Left lung (tissue), 10 donors: Measurements from ENCODE around the gene STARD3NL. TPM values are rescaled to one million over a fixed set of nuclear protein-coding genes. Genes with fewer than 3 reads are reported as not detected.
A peak's percentile ranks its signal among the peaks of the same experiment; 100 is the strongest.

ENCODE experiments used
- ATAC-seq: fragments of 200-7000 bp; cut with Tn5 transposase; one replicate; pipeline ENCODE4 v1.9.1; 2020; ENCODE audit warnings: moderate library complexity
- DNase-seq, 4 donors: peaks; one replicate each; pipeline ENCODE4 v3.0.0-alpha.2; 2013 to 2020
- H3K27ac ChIP-seq, 2 donors: fragments of 200-600 bp; sonication (generic) in 1 of 2; one replicate each; pipeline versions ENCODE4 v1.5.0 to v1.8.0; 2020 to 2021
- H3K27me3 ChIP-seq, 2 donors: fragments of 200-600 bp; sonication (generic) in 1 of 2; one replicate each; pipeline versions ENCODE4 v1.5.0 to v1.8.0; 2020 to 2021
- H3K36me3 ChIP-seq, 2 donors: fragments of 200-600 bp; sonication (generic) in 1 of 2; one replicate each; pipeline versions ENCODE4 v1.5.0 to v1.8.0; 2020 to 2021
- H3K4me1 ChIP-seq, 2 donors: fragments of 200-600 bp; one replicate each; pipeline ENCODE4 v1.8.0; 2021
- H3K4me3 ChIP-seq, 2 donors: fragments of 200-600 bp; sonication (generic) in 1 of 2; one replicate each; pipeline versions ENCODE4 v1.5.0 to v1.8.0; 2020 to 2021; ENCODE audit warnings: mild to moderate bottlenecking in 1 of 2
- H3K9me3 ChIP-seq, 2 donors: fragments of 200-600 bp; sonication (generic) in 1 of 2; one replicate each; pipeline versions ENCODE4 v1.5.0 to v1.8.0; 2020 to 2021
- intact Hi-C, 2 donors: fragments of 100-400 bp; cut with DNase I; formaldehyde crosslinking; loops; one replicate each; pipeline versions ENCODE4 v1.11.2 to v1.14.2; 2022
- polyA plus RNA-seq, 6 donors: library from polyadenylated mRNA; unstranded; fragments of 120-200 nt; gene quantifications; one replicate each; pipeline ENCODE4 v1.2.1, GENCODE V29; 2013; ENCODE audit not compliant: insufficient read length in 6 of 6
- total RNA-seq, 2 donors: library from RNA; stranded (reverse); fragmentation: NEBNext Ultra II Directional; extraction: Animal tissue kit (Norgen Biotek cat#: 25700); gene quantifications; one replicate each; pipeline ENCODE4 v1.2.1, GENCODE V29; 2021
- TF ChIP-seq, protein P1 (sequence below), 2 donors: fragments of 200-600 bp; sonication (generic) in 1 of 2; IDR thresholded peaks; one replicate each; pipeline versions ENCODE4 v1.5.0 to v1.8.0; 2021; ENCODE audit warnings: antibody characterized with exemption in 2 of 2
- donor health status: DM: no; HTN: yes; CAD: no.
- donor health status: DM: no; HTN: no; CAD: no.

The STARD3NL gene
- total and polyA plus RNA-seq, 8 donors: 52.6 to 63.9 (median 56.3) TPM

DNA sequence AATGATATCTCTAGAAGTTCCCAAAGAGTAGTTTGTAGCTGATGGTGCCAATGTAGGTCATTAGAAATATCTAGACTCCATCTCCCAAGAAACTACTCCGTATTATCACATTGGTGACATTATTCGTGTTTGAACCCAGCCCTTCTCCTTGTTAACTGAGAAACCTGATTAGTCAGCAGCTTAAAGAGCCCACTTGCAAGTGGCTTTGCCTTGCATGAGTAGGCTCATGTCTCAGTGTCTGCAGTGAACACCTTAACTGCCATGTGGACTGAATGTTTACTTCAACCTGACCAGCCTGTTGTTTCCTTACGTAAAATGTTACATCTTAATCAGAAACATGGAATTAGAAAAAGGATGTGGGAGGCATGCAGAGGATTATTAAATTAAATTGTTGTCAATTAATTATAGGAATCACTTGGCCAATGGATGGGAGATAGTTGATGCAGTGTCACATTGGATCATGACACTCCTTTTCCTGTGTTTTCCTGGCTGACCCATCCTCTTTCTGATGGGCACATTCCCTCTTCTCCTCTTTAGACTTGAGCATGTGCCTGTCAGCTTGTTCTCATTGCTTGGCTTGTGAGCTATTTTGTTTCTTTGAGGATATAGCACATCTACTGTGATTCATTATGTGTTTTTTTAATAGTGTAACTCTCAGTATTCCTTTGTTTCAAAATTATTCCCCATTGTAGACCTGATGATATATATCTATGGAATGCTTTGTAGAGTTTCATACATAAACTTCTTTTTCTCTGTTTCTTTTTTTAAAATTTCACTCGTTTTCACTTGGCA is 18.0 kb downstream of the STARD3NL start:
- Histone ChIP-seq H3K36me3 (no peaks in the 10 kb centered on the region), H3K27me3 (no peaks in the 10 kb centered on the region), H3K4me1 (peaks cover 18 to 43% of the 10 kb centered on the region in 2 donors), H3K27ac (peak overlapping the region in 1 of 2 donors; percentile 35), H3K9me3 (peaks cover 0 to 4% of the 10 kb centered on the region in 2 donors), H3K4me3 (no peak overlapping the region)
- TF ChIP-seq, protein P1, sequence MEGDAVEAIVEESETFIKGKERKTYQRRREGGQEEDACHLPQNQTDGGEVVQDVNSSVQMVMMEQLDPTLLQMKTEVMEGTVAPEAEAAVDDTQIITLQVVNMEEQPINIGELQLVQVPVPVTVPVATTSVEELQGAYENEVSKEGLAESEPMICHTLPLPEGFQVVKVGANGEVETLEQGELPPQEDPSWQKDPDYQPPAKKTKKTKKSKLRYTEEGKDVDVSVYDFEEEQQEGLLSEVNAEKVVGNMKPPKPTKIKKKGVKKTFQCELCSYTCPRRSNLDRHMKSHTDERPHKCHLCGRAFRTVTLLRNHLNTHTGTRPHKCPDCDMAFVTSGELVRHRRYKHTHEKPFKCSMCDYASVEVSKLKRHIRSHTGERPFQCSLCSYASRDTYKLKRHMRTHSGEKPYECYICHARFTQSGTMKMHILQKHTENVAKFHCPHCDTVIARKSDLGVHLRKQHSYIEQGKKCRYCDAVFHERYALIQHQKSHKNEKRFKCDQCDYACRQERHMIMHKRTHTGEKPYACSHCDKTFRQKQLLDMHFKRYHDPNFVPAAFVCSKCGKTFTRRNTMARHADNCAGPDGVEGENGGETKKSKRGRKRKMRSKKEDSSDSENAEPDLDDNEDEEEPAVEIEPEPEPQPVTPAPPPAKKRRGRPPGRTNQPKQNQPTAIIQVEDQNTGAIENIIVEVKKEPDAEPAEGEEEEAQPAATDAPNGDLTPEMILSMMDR (IDR thresholded peaks at IDR 0.05): no peak
- DNase-seq (no peak), ATAC-seq (peak; percentile 31)
- intact Hi-C loops: no loop called here

DNA sequence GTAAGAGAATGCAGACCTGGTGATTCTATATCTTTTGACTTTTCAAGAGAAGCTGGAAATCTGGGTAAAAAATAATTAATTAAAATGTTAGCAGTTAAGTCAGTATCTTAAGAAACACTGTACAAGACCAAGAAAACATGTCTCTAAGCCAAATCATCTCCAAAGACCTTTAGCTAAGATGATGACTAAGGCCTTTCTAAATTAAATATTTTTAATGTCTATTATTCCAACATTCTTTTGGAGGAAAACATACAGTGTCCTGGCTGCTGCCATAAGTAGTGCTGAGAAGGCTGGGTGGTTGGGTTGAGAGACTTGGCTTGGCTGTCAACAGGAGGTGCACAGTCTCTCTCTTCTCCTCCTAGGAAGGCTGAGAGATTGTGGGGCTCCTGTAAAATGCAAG is 20.3 kb downstream of the STARD3NL start:
- no peak for ATAC-seq
- Histone ChIP-seq H3K27ac (no peak overlapping the region), H3K36me3 (no peaks in the 10 kb centered on the region), H3K4me1 (peaks cover 18 to 43% of the 10 kb centered on the region in 2 donors), H3K4me3 (no peak overlapping the region), H3K9me3 (no peaks in the 10 kb centered on the region), H3K27me3 (no peaks in the 10 kb centered on the region)
- intact Hi-C loops: no loop called here
- no peak for DNase-seq
- TF ChIP-seq, protein P1 (IDR thresholded peaks at IDR 0.05): no peak

DNA sequence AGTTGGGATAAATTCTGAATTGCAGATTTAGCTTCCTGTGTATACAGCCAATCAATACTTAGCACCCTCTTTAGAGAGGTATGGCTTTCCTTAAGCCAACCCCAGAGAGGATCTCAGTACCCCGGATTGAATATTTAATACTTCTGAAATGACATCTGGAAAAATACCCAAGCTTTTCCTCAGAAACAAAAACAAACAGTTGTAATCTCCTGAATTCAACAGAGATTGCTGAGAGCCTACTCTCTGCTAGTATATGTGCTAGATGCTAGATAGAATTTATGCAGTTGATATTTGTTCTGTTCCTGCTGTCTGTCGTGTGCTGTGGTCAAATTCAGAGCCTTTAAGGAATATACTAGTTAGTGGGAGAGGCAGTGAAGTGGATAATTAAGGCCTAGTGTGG is 21.1 kb downstream of the STARD3NL start:
- peaks cover 18 to 43% of the 10 kb centered on the region in 2 donors for H3K4me1 ChIP-seq
- H3K27ac ChIP-seq: no peak overlapping the region

DNA sequence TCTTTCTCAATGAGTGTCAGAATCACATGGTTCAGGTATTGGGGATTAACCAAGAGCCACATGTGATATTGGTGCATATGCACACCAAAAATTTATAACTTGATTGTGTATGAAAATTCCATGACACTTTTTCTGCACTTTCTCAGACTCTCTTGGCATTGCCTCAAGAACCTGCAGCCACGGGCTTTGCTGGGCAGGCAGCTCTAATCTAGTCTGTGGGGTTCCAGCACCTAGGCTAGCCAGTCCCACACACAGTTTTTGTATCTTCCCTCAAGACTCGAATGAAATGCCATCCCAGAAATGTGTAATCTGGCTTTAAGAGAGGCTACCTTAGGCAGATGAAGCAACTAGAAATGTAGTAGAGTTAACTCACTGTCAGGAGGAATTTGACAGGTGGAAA is 21.7 kb downstream of the STARD3NL start:
- TF ChIP-seq, protein P1 (IDR thresholded peaks at IDR 0.05): no peak
- Histone ChIP-seq H3K36me3 (no peaks in the 10 kb centered on the region), H3K4me3 (no peak overlapping the region), H3K4me1 (peaks cover 18 to 43% of the 10 kb centered on the region in 2 donors), H3K9me3 (no peaks in the 10 kb centered on the region), H3K27ac (no peak overlapping the region), H3K27me3 (no peaks in the 10 kb centered on the region)
- DNase-seq (no peak), ATAC-seq (peak; percentile 19)
- intact Hi-C loops: no loop called here

More for the DNA sequence above, 21.1 kb downstream of the STARD3NL start:
- Histone ChIP-seq H3K4me3 (no peak overlapping the region), H3K36me3 (no peaks in the 10 kb centered on the region), H3K27me3 (no peaks in the 10 kb centered on the region), H3K9me3 (no peaks in the 10 kb centered on the region)
- DNase-seq: no peak
- TF ChIP-seq, protein P1 (IDR thresholded peaks at IDR 0.05): no peak
- no peak for ATAC-seq
- intact Hi-C loops: no loop called here

DNA sequence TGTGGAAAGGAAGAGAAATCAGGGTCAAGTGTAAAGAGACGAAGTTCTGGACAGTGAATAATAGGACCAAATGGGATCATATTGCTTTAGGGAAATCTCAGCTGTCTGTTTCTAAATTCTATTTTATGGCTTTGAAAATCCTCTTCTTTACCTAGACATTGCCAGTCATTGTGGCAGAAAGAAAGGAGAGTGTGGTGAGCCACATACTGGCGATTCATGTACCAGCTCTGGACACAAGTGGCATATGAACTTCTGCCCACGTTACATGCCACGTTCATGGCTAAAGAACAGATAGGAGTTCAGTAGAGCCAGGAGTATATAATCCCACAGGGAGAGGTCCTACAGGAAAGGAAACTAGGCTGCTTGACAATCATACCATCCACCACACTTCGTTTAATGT is 28.0 kb downstream of the STARD3NL start:
- Histone ChIP-seq H3K27ac (no peak overlapping the region), H3K9me3 (no peaks in the 10 kb centered on the region), H3K36me3 (peaks cover 0 to 15% of the 10 kb centered on the region in 2 donors), H3K4me3 (no peak overlapping the region), H3K4me1 (no peaks in the 10 kb centered on the region), H3K27me3 (no peaks in the 10 kb centered on the region)
- no peak for DNase-seq
- no peak for ATAC-seq
- intact Hi-C loops: no loop called here
- TF ChIP-seq, protein P1 (IDR thresholded peaks at IDR 0.05): no peak
